ENCODE measurements around the gene IMPA2.
"Not testable (repeated sequence)": the region's sequence is repeated elsewhere in the genome, so short reads cannot be mapped to it uniquely, and the experiment has no call there.

Gene IMPA2

GRCh38 chr18:12068316-12068949, 87.1 kb downstream of the IMPA2 start:
- not testable (repeated sequence) for H3K4me3 ChIP-seq (ENCODE audit: low read depth, low read length)

DNA sequence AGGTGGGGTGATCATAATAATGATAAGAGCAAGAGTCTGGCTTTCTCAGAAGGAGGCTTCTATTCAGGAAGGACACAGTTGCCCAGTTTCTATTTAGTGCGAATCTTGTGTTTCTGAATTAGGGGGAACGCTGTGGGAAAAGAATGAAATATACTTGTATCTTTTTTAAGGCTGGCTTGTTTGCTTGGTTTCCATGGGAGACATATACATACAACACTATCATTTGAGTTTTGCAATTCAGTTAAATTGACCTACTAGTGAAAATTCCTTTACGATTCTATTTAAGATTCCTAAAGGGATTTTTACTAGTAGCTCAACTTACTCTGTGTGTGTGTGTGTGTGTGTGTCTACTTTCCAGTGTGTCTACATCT, 87.6 kb downstream of the IMPA2 start:
- no peak overlapping the region for H3K4me3 ChIP-seq (ENCODE audit: low read depth, low read length)

GRCh38 chr18:12071066-12071465, 89.8 kb downstream of the IMPA2 start:
- not testable (repeated sequence) for H3K4me3 ChIP-seq (ENCODE audit: low read depth, low read length)

GRCh38 chr18:12072996-12073395, 91.7 kb downstream of the IMPA2 start:
- H3K4me3 ChIP-seq (ENCODE audit: low read depth, low read length), result no peak overlapping the region

- no peak overlapping the region for H3K4me3 ChIP-seq (ENCODE audit: low read depth, low read length)
These were observed 93.4 kb downstream of the IMPA2 start for GRCh38 chr18:12074736-12075135.

- H3K4me3 ChIP-seq (ENCODE audit: low read depth, low read length), result no peak overlapping the region
These were observed 95.3 kb downstream of the IMPA2 start for GRCh38 chr18:12076424-12077140.

GRCh38 chr18:12077994-12078393, 96.7 kb downstream of the IMPA2 start:
- H3K4me3 ChIP-seq (ENCODE audit: low read depth, low read length), result not testable (repeated sequence)

DNA sequence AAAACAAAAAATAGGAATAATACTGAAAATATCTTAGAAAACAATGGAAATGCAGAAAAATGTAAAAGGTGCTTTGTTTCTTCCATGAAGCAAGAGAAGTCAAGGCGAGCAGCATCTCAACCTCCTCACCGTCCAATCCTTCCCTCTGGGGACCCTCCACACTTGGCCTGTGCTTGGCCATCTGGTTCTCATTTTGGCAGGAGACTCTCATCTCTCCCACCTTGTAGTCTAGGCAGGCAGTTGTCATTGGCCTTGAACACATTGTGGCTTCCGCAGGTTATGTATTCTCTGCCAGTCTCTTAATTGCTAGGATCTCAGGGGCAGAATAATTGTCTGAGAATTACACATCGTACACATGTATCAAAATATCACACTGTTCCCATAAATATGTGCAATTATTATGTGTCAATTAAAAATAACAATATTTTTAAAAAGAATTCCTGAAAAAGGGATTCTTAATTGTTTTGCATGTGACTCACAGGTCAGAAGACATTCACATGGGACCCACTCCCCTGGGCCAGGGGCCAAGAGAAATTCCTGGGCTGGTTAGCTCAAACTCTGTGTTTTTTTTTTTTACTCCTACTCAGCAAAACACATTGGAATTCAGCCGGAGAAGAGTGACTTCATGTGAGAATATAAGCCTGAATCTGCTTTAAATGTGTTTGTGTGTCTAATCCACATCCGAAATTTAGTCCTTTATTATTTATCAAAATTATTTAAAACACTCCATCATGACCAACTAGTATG, 98.4 kb downstream of the IMPA2 start:
- no peak overlapping the region for H3K4me3 ChIP-seq (ENCODE audit: low read depth, low read length)
